Measurements from ENCODE around the gene ATP6V0E1. TPM values are rescaled to one million over a fixed set of nuclear protein-coding genes. Genes with fewer than 3 reads are reported as not detected.
"Not testable (repeated sequence)": the region's sequence is repeated elsewhere in the genome, so short reads cannot be mapped to it uniquely, and the experiment has no call there.

ATP6V0E1 gene
- total RNA-seq, 2 donors from 2014 or later: 41.2 to 68.7 TPM

DNA sequence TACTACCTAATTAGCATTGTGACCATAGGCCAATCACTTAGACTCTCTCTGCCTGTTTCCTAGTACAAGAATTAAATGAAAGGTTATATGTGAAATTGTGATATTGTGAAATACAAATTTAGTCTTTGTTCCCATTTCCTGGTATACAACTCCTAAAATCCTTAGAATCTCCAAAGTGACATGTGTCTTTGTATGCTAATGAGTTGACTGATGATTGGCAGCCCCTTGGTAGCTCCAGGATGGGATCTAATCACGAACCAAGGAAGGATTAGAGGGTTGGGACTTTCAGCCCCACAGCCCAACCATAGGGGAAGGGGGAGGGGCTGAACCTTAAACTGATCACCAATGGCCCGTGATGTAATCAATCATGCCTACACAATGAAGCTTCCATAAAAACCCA lies 31.6 kb downstream of the ATP6V0E1 start:
- 67 to 93% methylated on average over 2 of the region's 2 CpGs for WGBS, 2 donors
- H3K9me3 ChIP-seq: no peaks in the 10 kb centered on the region
- ATAC-seq: no peak
- no peak for DNase-seq
- H3K36me3 ChIP-seq (replicated peaks in 1 of 2; ENCODE audit: insufficient read depth in 1 of 2, low read depth in 2 of 2): no peaks in the 10 kb centered on the region
- intact Hi-C loops (cut with DNase I): no loop called here
- peaks cover 47% of the 10 kb centered on the region for H3K4me1 ChIP-seq
- TF ChIP-seq, protein P1, sequence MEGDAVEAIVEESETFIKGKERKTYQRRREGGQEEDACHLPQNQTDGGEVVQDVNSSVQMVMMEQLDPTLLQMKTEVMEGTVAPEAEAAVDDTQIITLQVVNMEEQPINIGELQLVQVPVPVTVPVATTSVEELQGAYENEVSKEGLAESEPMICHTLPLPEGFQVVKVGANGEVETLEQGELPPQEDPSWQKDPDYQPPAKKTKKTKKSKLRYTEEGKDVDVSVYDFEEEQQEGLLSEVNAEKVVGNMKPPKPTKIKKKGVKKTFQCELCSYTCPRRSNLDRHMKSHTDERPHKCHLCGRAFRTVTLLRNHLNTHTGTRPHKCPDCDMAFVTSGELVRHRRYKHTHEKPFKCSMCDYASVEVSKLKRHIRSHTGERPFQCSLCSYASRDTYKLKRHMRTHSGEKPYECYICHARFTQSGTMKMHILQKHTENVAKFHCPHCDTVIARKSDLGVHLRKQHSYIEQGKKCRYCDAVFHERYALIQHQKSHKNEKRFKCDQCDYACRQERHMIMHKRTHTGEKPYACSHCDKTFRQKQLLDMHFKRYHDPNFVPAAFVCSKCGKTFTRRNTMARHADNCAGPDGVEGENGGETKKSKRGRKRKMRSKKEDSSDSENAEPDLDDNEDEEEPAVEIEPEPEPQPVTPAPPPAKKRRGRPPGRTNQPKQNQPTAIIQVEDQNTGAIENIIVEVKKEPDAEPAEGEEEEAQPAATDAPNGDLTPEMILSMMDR (IDR thresholded peaks at IDR 0.05): no peak
- no peak for TF ChIP-seq POLR2A (IDR thresholded peaks at IDR 0.05)
- H3K4me3 ChIP-seq: no peak overlapping the region
- no peaks in the 10 kb centered on the region for H3K27me3 ChIP-seq
- peak overlapping the region in 3 of 4 donors; percentile 61 to 80 (median 68) for H3K27ac ChIP-seq

DNA sequence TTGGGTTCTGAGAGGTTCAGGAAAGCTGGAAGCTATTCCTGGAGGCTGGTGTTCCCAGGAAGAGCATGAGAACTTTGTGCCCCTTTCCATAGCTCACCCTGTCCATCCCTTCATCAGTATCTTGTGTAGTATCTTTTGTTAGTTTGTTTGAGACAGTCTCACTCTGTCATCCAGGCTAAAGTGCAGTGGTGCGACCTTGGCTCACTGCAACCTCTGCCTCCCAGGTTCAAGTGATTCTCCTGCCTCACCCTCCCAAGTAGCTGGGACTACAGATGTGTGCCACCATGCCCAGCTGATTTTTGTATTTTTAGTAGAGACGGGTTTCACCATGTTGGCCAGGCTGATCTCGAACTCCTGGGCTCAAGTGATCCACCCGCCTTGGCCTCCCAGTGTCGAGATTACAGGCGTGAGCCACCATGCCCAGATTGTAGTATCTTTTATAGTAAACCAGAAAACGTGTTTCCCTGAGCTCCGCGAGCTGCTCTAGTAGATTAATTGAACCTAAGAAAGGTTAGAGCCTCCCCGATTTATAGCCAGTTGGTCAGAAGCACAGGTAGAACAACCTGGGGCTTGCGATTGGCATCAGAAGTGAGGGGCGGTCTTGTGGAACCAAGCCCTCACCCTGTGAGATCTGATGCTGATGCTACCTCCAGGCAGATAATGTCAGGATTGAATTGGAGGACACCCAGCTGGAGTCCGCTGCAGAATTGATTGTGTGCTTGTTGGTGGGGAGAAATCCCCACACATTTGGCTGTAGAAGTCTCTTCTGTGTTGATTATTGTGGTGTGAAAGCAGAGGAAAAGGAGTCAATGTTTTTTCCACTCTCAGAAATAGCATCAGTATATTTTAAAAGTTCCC lies 32.3 kb downstream of the ATP6V0E1 start:
- DNase-seq (no peak), ATAC-seq (no peak)
- intact Hi-C loops (cut with DNase I): no loop called here
- H3K36me3 ChIP-seq (replicated peaks in 1 of 2; ENCODE audit: insufficient read depth in 1 of 2, low read depth in 2 of 2): peaks cover 0 to 1% of the 10 kb centered on the region in 2 donors
- peaks cover 47% of the 10 kb centered on the region for H3K4me1 ChIP-seq
- TF ChIP-seq POLR2A (IDR thresholded peaks at IDR 0.05): no peak
- TF ChIP-seq, protein P1 (IDR thresholded peaks at IDR 0.05): no peak
- H3K4me3 ChIP-seq: no peak overlapping the region
- H3K9me3 ChIP-seq: no peaks in the 10 kb centered on the region
- no peaks in the 10 kb centered on the region for H3K27me3 ChIP-seq
- 83 to 89% methylated on average over 8 to 13 of the region's 13 CpGs for WGBS, 2 donors
- peak overlapping the region; percentile 50 to 80 (median 64) for H3K27ac ChIP-seq

GRCh38 chr5:173016598-173017046 lies 33.1 kb downstream of the ATP6V0E1 start:
- Histone ChIP-seq H3K36me3 (replicated peaks in 1 of 2; ENCODE audit: insufficient read depth in 1 of 2, low read depth in 2 of 2) (peaks cover 0 to 3% of the 10 kb centered on the region in 2 donors), H3K27me3 (no peaks in the 10 kb centered on the region), H3K4me3 (no peak overlapping the region), H3K4me1 (peaks cover 42% of the 10 kb centered on the region), H3K27ac (peak overlapping the region; percentile 50 to 80 (median 64)), H3K9me3 (no peaks in the 10 kb centered on the region)
- WGBS, 2 donors: 6 to 14% methylated on average over 4 of the region's 4 CpGs
- DNase-seq (peak; percentile 16 to 72 (median 33)), ATAC-seq (peak; percentile 76)
- TF ChIP-seq POLR2A (IDR thresholded peaks at IDR 0.05): no peak
- TF ChIP-seq, protein P1 (IDR thresholded peaks at IDR 0.05): no peak
- intact Hi-C loops (cut with DNase I): no loop called here

- 91 to 95% methylated on average over 14 to 15 of the region's 15 CpGs for WGBS, 2 donors
- H3K4me1 ChIP-seq: peaks cover 40% of the 10 kb centered on the region
- H3K36me3 ChIP-seq (replicated peaks in 1 of 2; ENCODE audit: insufficient read depth in 1 of 2, low read depth in 2 of 2); ATAC-seq; intact Hi-C loops (cut with DNase I); H3K27me3 ChIP-seq; H3K4me3 ChIP-seq; H3K9me3 ChIP-seq: not testable (repeated sequence)
- peak in 1 of 4 donors; percentile 5 for DNase-seq
- H3K27ac ChIP-seq: peak overlapping the region in 2 of 4 donors; percentile 68 to 80
Measured at GRCh38 chr5:173017087-173017486, 33.5 kb downstream of the ATP6V0E1 start.

GRCh38 chr5:173018358-173018757 lies 34.8 kb downstream of the ATP6V0E1 start:
- Histone ChIP-seq H3K27me3 (no peaks in the 10 kb centered on the region), H3K36me3 (replicated peaks in 1 of 2; ENCODE audit: insufficient read depth in 1 of 2, low read depth in 2 of 2) (peaks cover 0 to 3% of the 10 kb centered on the region in 2 donors), H3K9me3 (no peaks in the 10 kb centered on the region), H3K4me3 (no peak overlapping the region), H3K4me1 (peaks cover 40% of the 10 kb centered on the region), H3K27ac (peak overlapping the region in 1 of 4 donors; percentile 80)
- WGBS, 2 donors: 90 to 91% methylated on average over 4 of the region's 4 CpGs
- intact Hi-C loops (cut with DNase I): no loop called here
- no peak for ATAC-seq
- TF ChIP-seq POLR2A (IDR thresholded peaks at IDR 0.05): no peak
- DNase-seq: peak in 1 of 4 donors; percentile 28

Measured in body of pancreas (tissue), 4 donors.